PFSK-1 (cell line): Measurements from ENCODE around the gene PNISR.

ENCODE experiments used
- FOXP2 ChIP-seq: optimal IDR thresholded peaks from 2 replicates; pipeline ENCODE3; 2011; ENCODE audit warnings: borderline replicate concordance, control low read depth, inconsistent platforms; ENCODE audit not compliant: insufficient read depth; ENCODE audit errors: extremely low read length, extremely low read depth
- POLR2AphosphoS5 ChIP-seq: IDR thresholded peaks from 2 replicates; pipeline ENCODE4 v1.6.1; 2012; ENCODE audit warnings: low read depth, mild to moderate bottlenecking, control low read depth, low read length, moderate library complexity
- TAF1 ChIP-seq: IDR thresholded peaks from 2 replicates; pipeline ENCODE4 v1.6.1; 2012; ENCODE audit warnings: low read length, control low read depth, borderline replicate concordance; ENCODE audit not compliant: insufficient read depth

GRCh38 chr6:99422912-99423311 lies 2.2 kb downstream of the PNISR start:
- TF ChIP-seq FOXP2 (no peak), POLR2AphosphoS5 (no peak), TAF1 (no peak)
